DMS 273 treated with DMSO at 0.1 percent for 48 hours (cell line): ENCODE results near the gene BTBD18.

ENCODE experiments used
- DNase-seq: peaks from one replicate; lab custom pipeline; 2025; lab: John Stamatoyannopoulos, UW

Gene BTBD18, protein sequence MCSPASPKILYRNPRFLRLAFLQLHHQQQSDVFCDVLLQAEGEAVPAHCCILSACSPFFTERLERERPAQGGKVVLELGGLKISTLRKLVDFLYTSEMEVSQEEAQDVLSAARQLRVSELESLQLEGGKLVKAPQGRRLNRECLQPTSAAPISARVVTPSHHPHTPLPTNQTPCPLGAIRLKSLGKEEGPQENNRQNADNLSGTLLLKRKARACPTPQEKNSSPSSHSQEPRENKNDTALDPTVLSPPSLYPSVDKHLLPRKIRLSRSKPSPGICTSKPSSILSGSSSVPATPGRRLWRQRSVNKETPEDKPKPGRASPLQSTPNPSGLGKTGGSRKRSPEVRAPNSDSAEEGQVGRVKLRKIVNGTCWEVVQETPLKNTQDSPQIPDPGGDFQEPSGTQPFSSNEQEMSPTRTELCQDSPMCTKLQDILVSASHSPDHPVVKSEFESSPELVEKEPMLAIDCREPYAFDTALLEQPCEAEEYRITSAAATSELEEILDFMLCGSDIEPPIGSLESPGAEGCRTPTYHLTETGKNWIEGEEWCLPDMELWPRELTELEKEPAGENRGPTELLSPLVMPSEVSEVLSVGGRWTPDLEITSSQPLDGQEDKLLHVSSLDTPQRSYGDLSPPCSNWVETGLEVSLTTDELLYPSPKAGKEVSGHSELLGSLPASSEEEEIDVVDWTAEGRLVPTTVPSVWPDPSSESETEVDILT

GRCh38 chr11:57751676-57752253, at the start of gene BTBD18:
BTBD18 (minus strand) TSS chr11:57751819; CDS start chr11:57751188, 631 bp downstream.
- DNase-seq: no peak

- no peak for DNase-seq
These were observed 49.5 kb upstream of the BTBD18 start for GRCh38 chr11:57801183-57801485.

DNA sequence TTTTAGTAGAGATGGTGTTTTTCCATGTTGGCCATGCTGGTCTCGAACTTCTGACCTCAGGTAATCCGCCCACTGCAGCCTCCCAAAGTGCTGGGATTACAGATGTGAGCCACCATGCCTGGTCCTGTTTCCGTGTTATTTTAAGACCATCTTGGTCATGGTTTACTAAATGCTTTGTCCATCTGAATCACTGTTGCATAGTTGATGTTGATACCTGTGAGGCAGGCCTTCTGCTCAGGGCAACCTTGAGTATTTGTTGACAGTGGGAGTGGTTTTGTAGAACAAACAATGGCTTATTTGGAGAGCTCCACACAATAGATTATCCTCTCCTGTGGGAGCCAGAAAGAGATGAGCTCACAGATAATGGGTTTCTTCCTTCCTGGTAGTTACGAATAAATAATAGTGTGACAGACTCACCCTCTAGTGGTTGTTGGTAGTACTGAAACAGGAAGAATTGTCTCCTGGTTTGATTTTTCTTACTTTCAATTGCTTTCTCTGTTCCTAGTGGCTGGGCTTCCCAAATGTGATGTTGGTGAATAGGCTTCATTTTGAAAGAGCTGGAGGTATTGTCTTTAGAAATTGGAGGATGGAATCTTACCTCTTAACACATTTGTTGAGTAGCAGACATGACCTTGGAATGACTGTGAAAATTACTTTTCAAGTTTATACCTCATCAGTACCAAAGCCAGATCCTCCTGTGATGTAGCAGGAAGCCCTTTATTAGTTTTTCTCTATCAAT, 49.0 kb upstream of the BTBD18 start:
- DNase-seq: peak; percentile 7

DNA sequence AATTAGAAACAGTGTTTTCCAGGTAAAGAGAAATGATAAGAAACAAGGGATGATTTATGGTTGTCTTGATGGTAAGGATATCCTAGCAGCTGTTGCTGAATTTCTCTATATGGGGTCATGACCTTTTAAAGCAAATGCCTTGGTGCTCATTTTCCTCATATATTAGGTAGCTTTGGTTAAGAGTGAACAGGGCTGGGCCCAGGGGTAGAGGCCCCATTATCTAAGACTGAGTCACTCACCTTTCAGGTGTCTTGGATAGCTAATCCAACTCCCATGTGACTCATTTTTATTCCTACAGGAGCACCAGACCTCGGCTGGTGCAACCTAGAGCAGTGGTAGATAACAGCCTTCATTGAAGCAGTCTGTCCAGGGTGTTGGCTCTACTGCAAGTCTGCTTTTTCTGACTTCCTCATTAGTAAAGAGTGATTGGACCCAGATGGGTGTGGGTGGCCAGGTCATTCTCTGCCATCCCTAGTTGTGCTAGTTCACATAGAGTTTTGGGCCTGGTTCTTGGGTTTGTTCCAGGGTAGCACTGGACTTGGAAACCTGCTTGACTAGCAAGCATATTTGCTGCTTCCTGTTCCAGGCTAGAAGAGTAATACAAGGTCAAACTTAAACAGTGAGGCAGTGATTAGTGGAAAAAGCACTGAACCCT, 47.4 kb upstream of the BTBD18 start:
- DNase-seq: no peak

DNA sequence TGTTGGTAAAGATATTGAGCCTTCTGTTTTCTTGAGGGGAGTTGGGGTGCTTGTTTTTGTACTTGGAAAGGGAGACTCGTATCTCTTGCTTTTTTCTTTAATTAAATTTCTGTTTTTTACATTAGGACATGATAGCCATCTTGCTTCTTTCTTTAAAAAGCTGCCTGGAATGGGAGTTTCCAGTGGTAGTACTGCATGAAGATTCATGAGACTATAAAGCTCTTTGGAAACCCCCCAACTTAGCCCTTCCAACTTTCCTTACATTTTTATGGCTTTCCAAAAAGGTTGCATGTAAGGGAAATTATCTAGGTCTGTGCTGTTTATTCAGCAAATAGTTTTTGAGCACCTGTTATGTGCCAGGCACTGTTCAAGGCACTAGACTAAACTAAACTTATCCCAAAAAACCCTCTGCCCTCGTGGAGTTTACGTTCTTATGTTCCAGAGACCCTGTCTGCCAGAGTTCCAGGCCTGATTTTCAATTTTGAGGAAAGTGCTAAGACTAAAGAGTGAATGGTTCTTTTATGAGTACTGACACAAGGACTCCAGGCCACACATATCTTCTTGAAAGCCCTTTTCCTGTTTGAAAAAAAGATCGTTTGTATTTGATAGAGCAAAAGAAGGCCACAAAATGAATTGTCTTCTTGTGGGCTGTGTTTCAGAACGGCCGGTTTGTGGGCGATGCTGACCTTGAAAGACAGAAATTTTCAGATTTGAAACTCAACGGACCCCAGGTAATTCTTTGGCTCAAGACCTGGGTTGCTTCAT, 41.9 kb upstream of the BTBD18 start:
- DNase-seq: no peak

DNA sequence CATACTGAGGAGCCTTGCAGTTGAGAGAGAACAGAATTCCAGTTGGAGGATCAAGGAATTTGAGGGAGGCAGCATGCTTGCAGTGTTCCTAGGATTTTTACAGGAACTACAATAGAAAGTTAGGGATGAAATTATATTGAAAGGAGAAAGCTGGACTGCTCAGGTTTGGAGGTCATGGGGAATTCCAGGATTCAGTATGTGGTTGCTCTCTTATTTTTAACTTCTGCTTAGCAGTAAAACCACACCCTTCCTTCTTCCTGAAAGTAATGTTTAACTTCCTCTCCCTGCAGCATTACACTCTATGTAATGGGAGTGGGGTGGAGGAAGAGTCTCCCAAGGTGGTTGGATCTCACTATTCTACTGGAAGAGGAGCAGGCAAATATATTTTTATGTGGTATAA, 41.3 kb upstream of the BTBD18 start:
- no peak for DNase-seq

DNA sequence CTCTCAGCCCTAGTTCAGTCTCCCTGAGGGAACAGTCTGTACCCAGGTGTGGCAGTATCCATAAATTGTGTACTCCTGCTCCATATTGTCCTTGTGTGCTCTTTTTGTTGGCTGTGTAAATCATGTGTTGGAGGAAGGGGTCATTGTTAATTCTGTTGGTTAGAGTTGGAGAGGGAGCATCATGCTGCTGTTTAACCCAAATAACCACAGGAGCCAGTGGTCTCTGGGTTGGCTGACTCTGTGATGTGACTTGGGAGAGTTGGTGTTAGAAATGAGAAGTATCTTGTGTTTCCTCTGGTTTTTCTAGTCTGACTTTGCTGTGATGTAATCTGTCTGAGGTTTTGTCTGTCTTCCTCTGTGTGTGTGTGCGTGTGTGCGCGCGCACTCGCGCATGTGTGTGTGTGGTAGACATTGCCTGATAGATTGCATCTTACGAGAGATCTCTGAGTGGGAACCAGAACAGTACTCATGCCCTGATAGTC, 40.5 kb upstream of the BTBD18 start:
- no peak for DNase-seq

- DNase-seq: no peak
These were observed 39.9 kb upstream of the BTBD18 start for GRCh38 chr11:57791321-57792059.

- no peak for DNase-seq
These were observed 37.1 kb upstream of the BTBD18 start for GRCh38 chr11:57788703-57789088.

DNA sequence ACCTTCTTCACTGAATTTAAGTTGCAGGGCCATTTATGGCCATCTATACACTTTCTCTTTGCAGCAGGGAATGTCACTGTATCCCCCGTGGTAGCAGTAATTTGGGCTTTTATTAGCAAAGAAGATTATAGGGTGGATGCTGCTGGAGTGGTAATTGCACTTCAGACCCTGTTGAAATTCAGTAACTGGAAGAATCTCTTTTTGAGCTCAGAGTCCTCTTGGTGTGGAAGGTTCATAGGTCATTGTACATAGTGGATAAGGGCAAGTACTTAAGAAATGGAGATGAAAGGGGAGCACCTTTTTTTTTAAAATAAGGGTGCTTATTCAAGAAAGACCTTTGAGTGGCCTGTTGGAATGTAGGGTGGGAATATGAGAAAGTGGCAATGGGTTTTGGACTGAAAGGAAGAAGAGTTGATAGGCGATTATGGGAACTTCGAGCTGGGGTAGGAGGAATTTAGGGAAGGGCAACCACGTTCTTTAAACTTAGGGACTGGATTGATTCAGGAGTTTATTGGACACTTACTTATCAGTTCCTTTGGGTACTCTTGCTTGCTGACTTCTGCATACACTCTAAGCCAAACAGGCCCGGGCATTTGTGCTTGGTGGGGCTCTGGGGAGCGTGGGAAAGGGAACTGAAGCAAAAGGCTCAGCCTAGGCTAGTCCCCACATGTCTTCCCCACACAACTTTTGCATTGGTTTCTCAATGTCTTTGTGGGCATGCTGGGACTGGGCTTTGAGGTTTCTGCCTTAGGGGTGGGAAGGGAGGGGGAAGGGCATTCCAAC, 36.5 kb upstream of the BTBD18 start:
- DNase-seq: no peak

DNA sequence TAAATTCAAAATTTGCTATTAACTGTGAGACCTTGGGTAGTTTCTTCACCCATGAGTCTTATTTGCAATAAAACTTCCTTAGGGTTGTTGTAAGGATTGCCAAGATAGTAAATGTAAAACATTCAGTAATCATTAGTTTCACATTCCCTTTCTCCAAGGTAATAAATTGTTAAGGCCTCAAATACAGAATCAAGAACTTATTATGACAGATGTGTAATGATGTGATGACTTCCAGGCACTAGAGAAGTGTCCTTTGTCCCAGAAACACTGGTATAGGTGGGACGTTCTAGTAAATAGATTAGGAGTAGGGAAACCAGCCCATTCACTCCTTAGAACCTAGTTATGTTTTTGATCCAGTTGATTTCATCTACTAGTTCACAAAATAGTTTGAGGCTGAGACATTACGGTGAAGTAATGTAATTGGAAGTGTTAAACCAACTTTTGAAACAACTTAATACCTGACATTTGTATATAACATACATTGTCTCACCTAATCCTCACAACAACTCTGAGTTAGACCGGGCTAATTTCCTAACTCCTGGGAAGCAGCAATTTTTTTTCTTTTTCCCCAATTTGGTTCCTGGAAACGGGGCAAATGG, 35.5 kb upstream of the BTBD18 start:
- DNase-seq: no peak

DNA sequence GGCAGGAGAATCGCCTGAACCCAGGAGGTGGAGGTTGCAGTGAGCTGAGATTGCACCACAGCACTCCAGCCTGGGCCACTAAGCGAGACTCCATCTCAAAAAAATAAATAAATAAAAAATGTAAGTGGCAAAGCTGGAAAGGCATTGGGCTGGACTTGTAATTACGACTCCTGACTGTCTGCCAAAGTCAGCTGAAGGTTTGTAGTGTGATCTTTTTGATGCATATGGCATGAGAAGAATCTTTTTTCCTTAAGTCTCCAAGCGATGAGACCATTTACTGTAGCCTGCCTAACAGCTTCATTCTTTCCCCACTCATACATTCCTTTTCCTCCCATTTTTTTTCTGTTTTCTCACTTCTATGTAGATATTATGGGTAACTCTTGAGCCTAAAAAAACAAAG, 34.8 kb upstream of the BTBD18 start:
- no peak for DNase-seq

GRCh38 chr11:57785072-57785471, 33.5 kb upstream of the BTBD18 start:
- DNase-seq: no peak

- DNase-seq: no peak
These were observed 29.9 kb upstream of the BTBD18 start for GRCh38 chr11:57781529-57781943.

GRCh38 chr11:57779276-57779675, 27.7 kb upstream of the BTBD18 start:
- DNase-seq: no peak

GRCh38 chr11:57778318-57779037, 26.9 kb upstream of the BTBD18 start:
- DNase-seq: peak; percentile 25

DNA sequence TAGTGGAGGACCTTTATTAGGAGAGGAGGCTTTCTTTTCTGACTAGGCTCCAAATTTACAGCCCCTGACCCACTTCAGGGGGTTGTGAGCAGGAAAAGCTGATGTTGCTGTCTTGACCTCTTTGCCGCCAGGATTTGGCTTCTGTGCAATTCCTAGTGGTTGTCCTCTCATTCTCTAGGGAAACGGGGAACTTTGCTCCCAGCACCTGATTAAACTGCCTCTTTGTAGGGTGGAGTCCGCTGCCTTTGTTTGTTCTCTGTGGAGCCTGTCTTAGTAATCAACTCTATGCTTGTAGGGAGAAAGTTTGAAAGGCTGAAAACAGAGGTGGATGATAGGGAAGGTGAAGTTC, 26.3 kb upstream of the BTBD18 start:
- no peak for DNase-seq

DNA sequence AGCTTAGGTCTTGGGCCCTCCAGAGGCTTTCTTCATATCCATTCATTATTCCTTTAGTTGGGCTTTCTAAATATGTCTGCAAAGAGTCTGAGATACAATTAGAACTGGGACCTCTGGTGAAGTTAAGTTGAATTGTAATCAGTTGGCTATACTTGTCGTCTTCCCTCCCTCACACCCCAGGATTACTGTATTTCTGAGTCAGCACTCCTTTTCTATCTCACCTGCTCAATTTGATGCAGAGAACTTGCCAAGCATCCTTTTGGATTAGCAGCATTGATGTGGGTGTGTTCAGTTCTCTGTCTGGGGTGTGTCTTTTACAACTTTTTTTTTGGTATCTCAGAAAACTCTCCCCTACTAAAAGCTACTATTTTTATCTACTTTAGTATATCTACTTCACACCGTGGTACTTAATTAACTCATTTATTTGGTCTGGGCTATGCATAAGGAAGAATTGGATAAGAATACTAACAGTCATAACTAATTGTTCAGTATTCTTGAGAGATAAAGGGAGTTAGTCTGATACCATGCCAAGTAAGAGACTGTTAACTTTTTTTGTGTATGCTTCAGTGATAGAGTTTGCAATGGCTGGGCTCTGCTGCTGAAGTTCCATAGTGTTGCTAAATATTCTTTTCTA, 25.1 kb upstream of the BTBD18 start:
- no peak for DNase-seq
